ENCODE data around the gene SNCAIP.

GRCh38 chr5:122462486-122462885, 150.4 kb downstream of the SNCAIP start:
- TF ChIP-seq EZH2 (IDR thresholded peaks at IDR 0.05; ENCODE audit: insufficient read depth, poor library complexity, severe bottlenecking) = no peak
- no peak for TF ChIP-seq EZH2phosphoT487 (IDR thresholded peaks at IDR 0.05; ENCODE audit: insufficient read depth, low read depth)

Measured in GM23248 (cell line).